IMR-90 (cell line): ENCODE data around the gene PAFAH1B2. TPM values are rescaled to one million over a fixed set of nuclear protein-coding genes. Genes with fewer than 3 reads are reported as not detected.

Experiments
- ATAC-seq: fragments of 200-7000 bp; cut with Tn5 transposase; 2 replicates; pipeline ENCODE4 v1.9.1; 2020; ENCODE audit warnings: low read depth, mild to moderate bottlenecking, moderate library complexity
- BruUV-seq: library from RNA; stranded (reverse); fragments of 400-500 nt; replicated peaks from 2 replicates; lab custom pipeline; 2021; lab: Mats Ljungman, UMichigan
- CTCF ChIA-PET: fragments of 300-600 bp; formaldehyde crosslinking; extraction: SDS; loops from one replicate; lab custom pipeline; 2021; ENCODE audit warnings: antibody characterized with exemption; lab: Yijun Ruan, JAX
- POLR2A ChIA-PET: fragments of 300-600 bp; sonication (Branson Sonifier 250); formaldehyde crosslinking; loops from one replicate; lab custom pipeline; 2022; ENCODE audit warnings: antibody characterized with exemption; ENCODE audit not compliant: unreplicated experiment; lab: Charles Lee
- DNase-seq: peaks from one replicate; pipeline ENCODE4 v3.0.0; 2013
- H2AFZ ChIP-seq: replicated peaks from 2 replicates; pipeline ENCODE3; 2013; ENCODE audit warnings: low read length, mild to moderate bottlenecking; ENCODE audit not compliant: poor library complexity
- H2AK5ac ChIP-seq: 2 replicates; pipeline ENCODE4 v1.6.1; 2013; ENCODE audit warnings: low read depth, low read length, inconsistent platforms
- H2AK9ac ChIP-seq: replicated peaks from 2 replicates; pipeline ENCODE3; 2013; ENCODE audit warnings: mild to moderate bottlenecking, low read depth, low read length, moderate library complexity; ENCODE audit not compliant: poor library complexity
- H2BK120ac ChIP-seq: 2 replicates; pipeline ENCODE4 v1.6.1; 2013; ENCODE audit warnings: low read depth, low read length, inconsistent platforms
- H2BK15ac ChIP-seq: 3 replicates; pipeline ENCODE4 v1.6.1; 2013; ENCODE audit warnings: low read depth, low read length, inconsistent platforms
- H2BK20ac ChIP-seq: 2 replicates; pipeline ENCODE4 v1.6.1; 2013; ENCODE audit warnings: low read depth, mild to moderate bottlenecking, inconsistent platforms, low read length, moderate library complexity
- H2BK5ac ChIP-seq: 2 replicates; pipeline ENCODE4 v1.6.1; 2013; ENCODE audit warnings: mild to moderate bottlenecking, low read depth, low read length, inconsistent platforms; ENCODE audit not compliant: poor library complexity, severe bottlenecking
- H3K14ac ChIP-seq: replicated peaks from 2 replicates; pipeline ENCODE4 v1.6.1; 2013; ENCODE audit warnings: low read depth, low read length, inconsistent platforms
- H3K18ac ChIP-seq: 2 replicates; pipeline ENCODE4 v1.6.1; 2013; ENCODE audit warnings: low read depth, low read length, control low read depth
- H3K23ac ChIP-seq: 2 replicates; pipeline ENCODE4 v1.6.1; 2013; ENCODE audit warnings: low read depth, low read length, inconsistent platforms
- H3K27ac ChIP-seq: 2 replicates; pipeline ENCODE4 v1.5.1; 2013; ENCODE audit warnings: mild to moderate bottlenecking, control low read depth, low read length; ENCODE audit not compliant: insufficient read depth
- H3K27me3 ChIP-seq: 2 replicates; pipeline ENCODE4 v1.6.1; 2013; ENCODE audit warnings: low read length; ENCODE audit not compliant: control insufficient read depth, insufficient read depth
- H3K36me3 ChIP-seq: 2 replicates; pipeline ENCODE4 v1.6.1; 2013; ENCODE audit warnings: low read length, mixed read lengths; ENCODE audit not compliant: control insufficient read depth, insufficient read depth
- H3K4ac ChIP-seq: 2 replicates; pipeline ENCODE4 v1.6.1; 2013; ENCODE audit warnings: low read depth, low read length, inconsistent platforms
- H3K4me1 ChIP-seq: 2 replicates; pipeline ENCODE4 v1.6.1; 2013; ENCODE audit warnings: low read length, mixed read lengths; ENCODE audit not compliant: control insufficient read depth, insufficient read depth
- H3K4me2 ChIP-seq: 2 replicates; pipeline ENCODE4 v1.6.1; 2013; ENCODE audit warnings: low read depth, mild to moderate bottlenecking, control low read depth, low read length, moderate library complexity
- H3K4me3 ChIP-seq: 2 replicates; pipeline ENCODE4 v1.5.1; 2013; ENCODE audit warnings: low read depth, mild to moderate bottlenecking, control low read depth, low read length, moderate library complexity; ENCODE audit not compliant: insufficient read depth
- H3K56ac ChIP-seq: 2 replicates; pipeline ENCODE4 v1.6.1; 2013; ENCODE audit warnings: low read length, inconsistent platforms; ENCODE audit not compliant: insufficient read depth; ENCODE audit errors: extremely low read depth
- H3K79me1 ChIP-seq, 2 experiments: 2 replicates each; pipeline ENCODE4 v1.6.1; 2013; ENCODE audit warnings: low read length in 2 of 2, inconsistent platforms in 1 of 2, low read depth in 1 of 2
- H3K9ac ChIP-seq: 2 replicates; pipeline ENCODE4 v1.6.1; 2013; ENCODE audit warnings: low read depth, low read length, control low read depth
- H3K9me1 ChIP-seq: 2 replicates; pipeline ENCODE4 v1.6.1; 2013; ENCODE audit warnings: low read length, inconsistent platforms; ENCODE audit not compliant: insufficient read depth
- H3K9me3 ChIP-seq: 2 replicates; pipeline ENCODE4 v1.6.1; 2013; ENCODE audit warnings: low read length; ENCODE audit not compliant: control insufficient read depth, insufficient read depth
- H4K20me1 ChIP-seq: 2 replicates; pipeline ENCODE4 v1.6.1; 2013; ENCODE audit warnings: low read length, inconsistent platforms; ENCODE audit not compliant: insufficient read depth
- H4K5ac ChIP-seq: 2 replicates; pipeline ENCODE4 v1.6.1; 2013; ENCODE audit warnings: mild to moderate bottlenecking, low read depth, low read length, control low read depth
- H4K8ac ChIP-seq, 2 experiments: 2 replicates each; pipeline ENCODE4 v1.6.1; 2013; ENCODE audit warnings: low read depth in 2 of 2, low read length in 2 of 2, control low read depth in 1 of 2, inconsistent platforms in 1 of 2
- H4K91ac ChIP-seq: 2 replicates; pipeline ENCODE4 v1.6.1; 2013; ENCODE audit warnings: low read depth, low read length, inconsistent platforms; ENCODE audit not compliant: insufficient read depth
- BHLHE40 ChIP-seq: fragments of 150-350 bp; IDR thresholded peaks from 2 replicates; pipeline ENCODE4 v1.6.1; 2016; ENCODE audit warnings: mild to moderate bottlenecking, low read depth, low read length
- CTCF ChIP-seq: conservative IDR thresholded peaks from 2 replicates; pipeline ENCODE4 v1.5.1; 2012; ENCODE audit warnings: mild to moderate bottlenecking, low read depth, low read length, improper control_type of control experiment
- MAFK ChIP-seq: IDR thresholded peaks from 2 replicates; pipeline ENCODE4 v1.6.1; 2012; ENCODE audit warnings: low read depth, low read length, improper control_type of control experiment
- MAZ ChIP-seq: IDR thresholded peaks from 2 replicates; pipeline ENCODE4 v1.6.1; 2012; ENCODE audit warnings: low read depth, mild to moderate bottlenecking, low read length, improper control_type of control experiment, moderate library complexity, borderline replicate concordance
- MXI1 ChIP-seq: IDR thresholded peaks from 2 replicates; pipeline ENCODE4 v1.6.1; 2012; ENCODE audit warnings: low read depth, mild to moderate bottlenecking, low read length, moderate library complexity, borderline replicate concordance
- WGBS, 2 experiments: methylation state at CpG; one replicate each; pipeline versions ENCODE4 v1.1.5 to v1.1.7; 2013; ENCODE audit warnings: missing lambda C conversion rate in 2 of 2; ENCODE audit not compliant: insufficient read length in 1 of 2; ENCODE audit errors: extremely low coverage in 2 of 2; 5-methylcytosine and 5-hydroxymethylcytosine counted together
- dilution Hi-C: fragments of 300-500 bp; cut with HindIII; formaldehyde crosslinking; loops from one replicate; pipeline ENCODE4 v1.14.3; 2018; ENCODE audit warnings: low sequenced_read_pairs; ENCODE audit not compliant: unreplicated experiment
- in situ Hi-C: fragments of 300-500 bp; cut with MboI; formaldehyde crosslinking; loops from 3 replicates; pipeline ENCODE4 v1.14.3; 2019; ENCODE audit warnings: low sequenced_read_pairs, inconsistent platforms, mixed read lengths
- intact Hi-C: fragments of 100-400 bp; cut with micrococcal nuclease; formaldehyde crosslinking; loops from 2 replicates; pipeline ENCODE4 v1.10.0; 2022
- polyA plus RNA-seq, 3 experiments: library from polyadenylated mRNA; depleted of rRNA; stranded (reverse); fragments of >200 nt; gene quantifications; 2 replicates each; pipeline ENCODE4 v1.2.3, GENCODE V29; 2012; ENCODE audit warnings: low replicate concordance in 1 of 3
- total RNA-seq: library from RNA; depleted of rRNA; stranded (reverse); fragments of >200 nt; gene quantifications from 2 replicates; pipeline ENCODE4 v1.2.3, GENCODE V29; 2012

PAFAH1B2 gene
- total and polyA plus RNA-seq, 2 of the 4 experiments (the other 2 are of a cell fraction) = 29.8 to 280 TPM

GRCh38 chr11:117214404-117215110, 70.5 kb downstream of the PAFAH1B2 start:
- ATAC-seq (no peak), DNase-seq (no peak)
- intact Hi-C loops (no loop called here), in situ Hi-C loops (no loop called here), dilution Hi-C loops (no loop called here)
- H3K9me3 ChIP-seq = no peaks in the 10 kb centered on the region
- peaks cover 12% of the 10 kb centered on the region for H3K9me1 ChIP-seq
- H3K9ac ChIP-seq = no peak overlapping the region
- H2AFZ ChIP-seq = no peak overlapping the region
- H3K27ac ChIP-seq = no peak overlapping the region
- H2AK5ac ChIP-seq = no peak overlapping the region
- peaks cover 33% of the 10 kb centered on the region for H3K36me3 ChIP-seq
- H2AK9ac ChIP-seq = no peak overlapping the region
- H3K14ac ChIP-seq = no peak overlapping the region
- H2BK20ac ChIP-seq = no peak overlapping the region
- peak overlapping the region; percentile 9; the same call in 1 of the 2 replicates for H2BK120ac ChIP-seq
- 72% methylated on average over 3 of the region's 7 CpGs; no CpG with 5 or more reads in 1 of the 2 experiments for WGBS, 2 experiments
- H3K4me2 ChIP-seq = no peak overlapping the region
- H3K4me3 ChIP-seq = no peak overlapping the region
- ChIA-PET CTCF (no interaction called here), POLR2A (no interaction called here)
- BruUV-seq = no TSS peak
- H4K91ac ChIP-seq = no peak overlapping the region
- no peak overlapping the region for H3K18ac ChIP-seq
- no peaks in the 10 kb centered on the region for H3K27me3 ChIP-seq
- no peak overlapping the region for H3K56ac ChIP-seq
- TF ChIP-seq MXI1 (no peak), MAFK (no peak), CTCF (no peak), BHLHE40 (no peak), MAZ (no peak)
- no peak overlapping the region for H4K5ac ChIP-seq
- H2BK5ac ChIP-seq = no peak overlapping the region
- no peaks in the 10 kb centered on the region for H4K20me1 ChIP-seq
- H4K8ac ChIP-seq = no peak overlapping the region
- H3K23ac ChIP-seq = no peak overlapping the region
- H3K4ac ChIP-seq = no peak overlapping the region; the same call in 1 of the 2 replicates
- H3K4me1 ChIP-seq = peaks cover 24% of the 10 kb centered on the region
- peaks cover 11 to 24% of the 10 kb centered on the region in 2 experiments; a peak in 3 of 4 replicates for H3K79me1 ChIP-seq
- no peak overlapping the region; the same call in 2 of the 3 replicates for H2BK15ac ChIP-seq
